HG03108 (cell line): Measurements from ENCODE around the gene VN1R4.
"Not testable (repeated sequence)": the region's sequence is repeated elsewhere in the genome, so short reads cannot be mapped to it uniquely, and the experiment has no call there.

Experiments used
- ATAC-seq: cut with Tn5 transposase; IDR thresholded peaks from one replicate; pipeline ENCODE4 v1.9.1; 2021; ENCODE audit warnings: moderate library complexity; ENCODE audit not compliant: unreplicated experiment

The VN1R4 gene, protein sequence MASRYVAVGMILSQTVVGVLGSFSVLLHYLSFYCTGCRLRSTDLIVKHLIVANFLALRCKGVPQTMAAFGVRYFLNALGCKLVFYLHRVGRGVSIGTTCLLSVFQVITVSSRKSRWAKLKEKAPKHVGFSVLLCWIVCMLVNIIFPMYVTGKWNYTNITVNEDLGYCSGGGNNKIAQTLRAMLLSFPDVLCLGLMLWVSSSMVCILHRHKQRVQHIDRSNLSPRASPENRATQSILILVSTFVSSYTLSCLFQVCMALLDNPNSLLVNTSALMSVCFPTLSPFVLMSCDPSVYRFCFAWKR

DNA sequence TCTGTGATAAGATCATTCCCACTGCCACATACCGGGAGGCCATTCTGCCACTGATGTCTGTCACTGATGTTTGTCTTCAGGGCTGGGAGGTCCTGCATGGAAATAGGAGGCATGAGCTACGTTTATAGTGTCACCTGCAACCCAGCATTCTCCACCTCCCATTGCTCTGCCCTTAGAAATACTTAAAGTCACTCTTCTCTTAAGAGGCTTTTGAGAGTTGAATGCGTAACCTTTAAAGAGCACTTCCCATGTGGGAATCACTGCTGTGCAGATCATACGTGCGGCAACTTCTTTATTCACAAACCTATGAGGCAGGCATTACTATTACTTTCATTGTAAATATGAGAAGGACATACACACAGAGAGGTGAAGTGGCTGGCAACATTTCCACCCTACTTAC lies at the start of gene VN1R4:
Gene VN1R4, minus strand, starts transcription at position 101 of the 400 bp plus-strand sequence. Its CDS starts 58 bp downstream, at position 43.
- not testable (repeated sequence) for ATAC-seq

DNA sequence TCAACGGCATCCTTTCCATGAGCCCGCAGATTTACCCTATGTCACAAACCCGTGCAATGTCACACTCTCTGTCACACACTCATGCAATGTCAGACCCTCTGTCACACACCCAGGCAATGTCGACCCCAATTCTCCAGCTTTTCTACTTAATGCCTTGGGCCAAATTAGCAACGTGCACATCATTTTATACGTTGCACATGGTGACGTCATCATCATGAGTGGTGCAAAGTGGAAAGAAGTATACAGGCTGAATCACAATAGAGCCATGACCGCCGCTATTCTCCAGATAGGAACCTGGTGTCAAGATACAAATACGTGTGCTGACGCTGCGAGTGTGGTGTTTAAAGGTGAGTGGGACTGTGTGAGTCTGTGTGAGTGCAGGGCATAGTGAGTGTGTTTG lies 44.4 kb upstream of the VN1R4 start:
- ATAC-seq = no peak

DNA sequence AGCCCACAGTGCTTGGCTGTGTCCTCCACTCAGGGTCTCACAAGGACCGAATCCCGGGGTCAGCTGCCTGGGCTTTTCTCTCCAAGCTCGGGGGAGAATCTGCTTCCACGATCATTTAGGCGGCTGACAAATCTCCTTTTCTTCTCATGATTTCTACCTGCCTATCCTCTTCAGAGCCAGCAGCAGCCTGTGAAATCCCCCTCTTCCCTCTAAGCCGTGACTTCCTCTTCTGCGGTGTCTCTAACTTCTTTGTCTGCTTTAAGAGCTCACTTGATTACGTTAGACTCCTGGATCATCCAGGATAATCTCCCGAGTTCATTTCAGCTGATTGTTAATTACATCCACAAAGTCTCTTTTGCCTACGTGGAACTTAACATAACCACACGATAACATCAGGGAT lies 43.5 kb upstream of the VN1R4 start:
- ATAC-seq = no peak

DNA sequence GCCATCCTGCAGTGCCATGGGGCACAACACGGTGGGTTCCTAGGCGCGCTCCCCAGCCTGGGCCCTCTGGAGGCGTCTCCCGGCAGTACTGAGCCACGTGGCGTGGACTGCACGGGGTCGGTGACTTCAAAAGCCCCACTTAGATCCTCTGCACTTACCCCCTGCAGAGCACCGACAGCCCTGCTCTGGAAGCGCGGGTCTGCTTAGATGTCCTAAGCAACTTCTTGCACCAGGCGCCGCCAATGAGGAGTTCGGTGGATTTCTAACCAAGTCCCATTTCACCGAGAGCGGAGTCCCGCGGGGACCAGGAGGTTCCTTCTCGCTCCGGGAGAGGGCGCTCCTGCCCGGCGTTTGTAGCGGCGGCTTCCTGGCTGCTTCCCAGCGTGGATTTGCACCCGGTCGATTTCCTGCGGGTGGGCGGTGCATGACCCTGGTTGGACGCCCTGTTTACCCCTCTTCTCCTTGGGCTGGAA lies 40.9 kb upstream of the VN1R4 start:
- no peak for ATAC-seq

DNA sequence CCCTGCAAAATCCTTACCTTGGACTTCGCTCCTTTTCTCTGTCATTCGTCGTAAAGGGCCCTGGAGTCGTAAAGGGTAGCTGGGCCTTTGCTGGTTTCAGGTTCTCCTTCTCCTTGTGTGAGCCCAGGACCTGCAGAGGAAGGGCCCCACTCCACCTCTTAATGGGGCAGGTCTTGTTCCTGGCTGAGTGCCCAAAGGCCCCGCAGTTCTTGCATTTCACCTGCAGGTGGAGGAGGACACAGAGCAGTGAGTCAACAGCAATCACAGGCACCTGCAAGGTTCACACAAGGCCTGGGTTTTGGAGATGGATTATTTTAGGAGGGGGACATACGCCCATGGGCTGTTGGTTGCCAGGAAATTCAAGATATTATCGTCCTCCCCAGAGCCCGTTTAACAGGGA lies 33.8 kb upstream of the VN1R4 start:
- ATAC-seq = not testable (repeated sequence)

DNA sequence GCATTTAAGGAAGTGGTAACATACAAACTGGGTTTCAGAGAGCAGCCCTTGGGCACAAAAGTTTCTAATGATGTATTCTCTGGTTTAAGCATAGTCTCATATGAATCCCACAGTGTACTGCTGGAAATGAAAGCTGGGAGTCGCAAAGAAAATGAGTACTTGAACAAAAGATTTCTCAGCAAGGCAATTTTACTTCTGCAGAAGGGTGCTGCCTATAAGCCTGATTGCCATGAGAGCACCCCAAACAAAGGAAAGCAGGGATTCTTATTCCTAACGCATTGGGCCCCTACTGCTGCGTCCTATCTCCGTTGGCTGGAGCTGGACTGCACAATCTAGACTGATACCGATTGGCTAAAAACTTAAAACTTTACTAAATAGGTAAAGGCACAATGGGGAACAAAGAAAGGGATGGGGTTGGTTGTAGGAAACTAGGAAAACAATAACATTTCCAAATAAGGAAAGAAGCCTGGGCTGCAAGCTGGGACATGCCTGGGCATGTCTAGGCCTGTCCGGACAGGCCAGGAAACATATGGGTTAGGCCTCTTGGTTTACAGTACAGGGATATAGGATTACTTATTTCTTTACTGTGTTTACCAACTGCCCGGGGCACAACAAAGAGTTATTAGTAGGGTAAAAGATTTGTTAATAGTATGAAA lies 27.4 kb upstream of the VN1R4 start:
- no peak for ATAC-seq

DNA sequence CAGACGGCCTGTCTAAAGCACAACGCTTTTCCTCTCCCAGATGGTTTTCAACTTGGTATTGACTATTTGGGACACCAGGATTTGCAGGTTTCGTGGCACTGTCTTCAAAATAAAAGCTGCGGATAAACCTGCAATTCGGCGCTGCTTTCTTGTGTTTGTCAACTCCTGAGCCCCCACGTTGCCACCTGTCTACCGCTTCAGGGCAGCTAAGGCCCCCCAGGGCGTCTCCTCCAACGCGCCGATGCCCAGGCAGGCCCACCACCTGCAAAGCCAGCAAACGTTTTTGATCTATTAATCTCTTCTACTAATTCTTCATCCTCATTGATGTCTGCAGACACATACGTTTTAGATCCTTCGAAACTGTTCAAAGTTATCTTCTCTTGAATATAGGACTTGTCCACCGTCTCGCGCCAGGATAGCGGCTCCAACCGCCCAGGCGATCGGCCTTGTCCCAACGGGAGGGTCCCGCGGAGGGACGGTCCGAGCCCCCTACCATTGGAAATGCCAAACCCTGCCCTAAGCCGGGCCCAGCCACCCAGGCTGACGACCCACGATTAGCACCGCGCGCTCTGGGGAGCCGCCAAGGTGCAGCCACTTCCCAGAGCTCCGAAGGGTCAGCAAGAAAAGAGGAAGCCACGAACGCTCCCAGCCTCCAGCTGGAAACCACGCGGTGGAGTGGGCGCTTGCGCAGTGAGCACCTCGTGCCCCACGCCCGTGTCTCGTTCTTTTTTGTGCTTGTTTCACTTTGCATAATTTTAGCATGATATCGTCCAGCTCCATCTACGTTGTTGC lies 23.4 kb upstream of the VN1R4 start:
- no peak for ATAC-seq

DNA sequence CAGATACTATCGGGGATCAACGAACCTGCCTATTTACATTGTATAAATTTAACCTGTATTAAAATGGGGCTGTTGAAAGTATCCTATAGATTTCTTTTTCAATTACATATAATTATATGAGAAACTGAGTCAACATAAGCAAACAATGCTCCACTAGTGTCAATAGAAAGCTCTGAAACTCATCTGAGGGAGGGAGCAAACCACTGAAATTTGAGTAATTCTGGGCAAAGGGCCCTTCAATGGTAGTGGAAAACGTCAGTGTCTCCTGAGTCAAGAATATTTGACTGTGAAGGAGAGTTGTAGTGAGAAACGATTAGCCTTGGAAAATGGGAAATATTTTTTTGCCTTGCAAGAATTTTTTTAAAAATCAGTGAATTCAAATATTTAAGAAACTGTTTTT lies 17.6 kb upstream of the VN1R4 start:
- ATAC-seq = no peak

DNA sequence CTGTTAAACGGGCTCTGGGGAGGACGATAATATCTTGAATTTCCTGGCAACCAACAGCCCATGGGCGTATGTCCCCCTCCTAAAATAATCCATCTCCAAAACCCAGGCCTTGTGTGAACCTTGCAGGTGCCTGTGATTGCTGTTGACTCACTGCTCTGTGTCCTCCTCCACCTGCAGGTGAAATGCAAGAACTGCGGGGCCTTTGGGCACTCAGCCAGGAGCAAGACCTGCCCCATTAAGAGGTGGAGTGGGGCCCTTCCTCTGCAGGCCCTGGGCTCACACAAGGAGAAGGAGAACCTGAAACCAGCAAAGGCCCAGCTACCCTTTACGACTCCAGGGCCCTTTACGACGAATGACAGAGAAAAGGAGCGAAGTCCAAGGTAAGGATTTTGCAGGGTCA lies 14.4 kb upstream of the VN1R4 start:
- not testable (repeated sequence) for ATAC-seq

DNA sequence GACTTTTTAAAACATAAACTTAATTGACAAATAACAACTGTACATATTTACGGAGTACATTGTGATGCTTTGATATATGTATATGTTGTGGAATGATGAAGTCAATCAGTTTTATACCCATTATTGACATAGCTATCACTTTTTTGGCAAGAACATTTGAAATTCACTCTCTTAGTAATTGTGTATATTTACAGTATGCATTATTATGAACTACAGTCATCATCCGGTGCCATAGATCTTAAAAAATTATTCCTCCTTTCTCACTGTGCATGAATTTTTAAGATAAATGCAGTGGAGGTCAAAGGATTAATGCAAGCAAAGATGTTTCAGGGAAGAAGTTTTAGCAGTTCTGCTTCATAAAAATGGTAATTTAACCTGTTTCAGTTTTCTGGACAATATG lies 8.0 kb upstream of the VN1R4 start:
- ATAC-seq = no peak

DNA sequence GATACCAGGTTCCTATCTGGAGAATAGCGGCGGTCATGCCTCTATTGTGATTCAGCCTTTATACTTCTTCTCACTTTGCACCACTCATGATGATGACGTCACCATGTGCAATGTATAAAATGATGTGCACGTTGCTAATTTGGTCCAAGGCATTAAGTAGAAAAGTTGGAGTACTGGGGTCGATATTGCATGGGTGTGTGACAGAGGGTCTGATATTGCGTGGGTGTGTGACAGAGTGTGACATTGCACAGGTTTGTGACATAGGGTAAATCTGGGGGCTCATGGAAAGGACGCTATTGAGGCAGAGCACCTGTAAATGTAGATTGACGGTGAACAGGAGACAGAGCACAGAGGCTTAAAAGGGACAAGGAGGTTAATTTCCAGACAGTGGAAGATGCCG lies 4.5 kb upstream of the VN1R4 start:
- no peak for ATAC-seq

DNA sequence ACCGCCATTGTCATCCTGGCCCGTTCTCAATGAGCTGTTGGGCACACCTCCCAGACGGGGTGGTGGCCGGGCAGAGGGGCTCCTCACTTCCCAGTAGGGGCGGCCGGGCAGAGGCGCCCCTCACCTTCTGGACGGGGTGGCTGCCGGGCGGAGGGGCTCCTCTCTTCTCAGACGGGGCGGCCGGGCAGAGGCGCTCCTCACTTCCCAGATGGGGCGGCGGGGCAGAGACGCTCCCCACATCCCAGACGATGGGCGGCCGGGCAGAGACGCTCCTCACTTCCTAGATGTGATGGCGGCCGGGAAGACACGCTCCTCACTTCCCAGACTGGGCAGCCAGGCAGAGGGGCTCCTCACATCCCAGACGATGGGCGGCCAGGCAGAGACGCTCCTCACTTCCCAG lies 2.3 kb upstream of the VN1R4 start:
- ATAC-seq = not testable (repeated sequence)

DNA sequence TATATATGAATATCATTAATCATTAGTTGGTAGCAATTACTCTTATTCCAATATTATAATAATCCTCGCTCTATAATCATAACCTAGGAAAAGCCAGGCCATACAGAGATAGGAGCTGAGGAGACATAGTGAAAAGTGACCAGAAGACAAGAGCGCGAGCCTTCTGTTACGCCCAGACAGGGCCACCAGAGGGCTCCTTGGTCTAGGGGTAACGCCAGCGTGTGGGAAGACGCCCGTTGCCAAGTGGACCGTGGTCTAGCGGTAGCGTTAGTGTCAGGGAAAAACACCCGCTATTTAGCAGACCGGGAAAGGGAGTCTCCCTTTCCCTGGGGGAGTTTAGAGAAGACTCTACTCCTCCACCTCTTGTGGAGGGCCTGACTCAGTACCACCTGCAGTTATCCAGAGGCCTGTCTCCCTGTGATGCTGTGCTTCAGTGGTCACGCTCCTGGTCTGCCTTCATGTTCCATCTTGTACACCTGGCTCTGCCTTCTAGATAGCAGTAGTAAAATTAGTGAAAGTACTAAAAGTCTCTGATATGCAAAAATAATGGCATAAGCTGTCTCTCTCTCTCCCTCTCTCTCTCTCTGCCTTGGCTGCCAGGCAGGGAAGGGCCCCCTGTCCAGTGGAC lies 9.7 kb downstream of the VN1R4 start, which contains the start of gene VN1R2:
Gene VN1R2, plus strand, starts transcription at position 578 of the 628 bp plus-strand sequence. CDS start 84 bp downstream, outside the sequence.
- ATAC-seq = not testable (repeated sequence)

DNA sequence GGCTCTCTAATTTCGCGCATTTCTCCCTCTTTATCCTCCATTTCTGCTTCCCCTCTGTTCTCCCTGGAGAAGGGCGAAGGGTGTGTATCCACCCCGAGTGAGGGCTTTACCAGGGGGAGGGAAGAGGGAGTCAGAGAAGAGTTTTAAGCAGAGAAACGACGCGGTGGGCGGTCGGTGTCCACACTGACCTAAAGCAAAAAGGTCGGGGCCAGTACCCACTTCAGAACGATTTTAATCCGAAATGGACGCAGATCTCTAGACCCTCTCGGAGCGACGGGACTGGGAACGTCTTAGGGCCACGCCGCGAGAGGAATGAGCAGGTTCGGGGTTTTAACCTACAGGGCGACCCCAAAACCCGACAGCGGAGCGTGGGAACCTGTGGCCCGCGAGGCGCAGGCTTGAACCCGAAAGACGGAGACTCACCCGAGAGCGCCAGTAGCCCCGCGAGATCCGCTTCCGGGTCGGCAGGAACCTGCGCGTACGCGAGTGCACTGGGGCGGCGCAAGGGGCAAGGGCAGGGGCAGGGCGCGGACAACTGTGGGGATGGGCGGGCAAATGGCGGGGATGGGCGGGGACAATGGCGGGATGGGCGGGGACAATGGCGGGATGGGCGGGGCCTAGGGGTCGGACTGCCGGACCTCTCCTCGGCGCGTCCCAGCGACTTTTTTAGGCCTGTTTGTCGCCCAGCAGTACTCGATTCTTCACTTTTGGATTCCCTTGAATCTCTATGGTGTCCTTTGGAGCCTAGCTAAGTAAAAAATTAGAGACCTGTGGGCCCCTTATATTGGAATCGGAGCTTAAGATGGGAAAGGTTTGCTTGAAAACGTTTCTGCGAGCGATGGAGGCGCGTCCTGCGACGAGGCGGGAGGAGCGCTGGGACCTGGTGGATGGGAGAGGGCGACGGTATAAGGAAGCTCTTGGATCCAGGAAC lies 12.8 kb downstream of the VN1R4 start, which contains the start of gene ZNF677:
Gene ZNF677, minus strand, starts transcription at position 463 of the 931 bp plus-strand sequence. CDS start 3,323 bp downstream, outside the sequence.
- ATAC-seq = no peak

DNA sequence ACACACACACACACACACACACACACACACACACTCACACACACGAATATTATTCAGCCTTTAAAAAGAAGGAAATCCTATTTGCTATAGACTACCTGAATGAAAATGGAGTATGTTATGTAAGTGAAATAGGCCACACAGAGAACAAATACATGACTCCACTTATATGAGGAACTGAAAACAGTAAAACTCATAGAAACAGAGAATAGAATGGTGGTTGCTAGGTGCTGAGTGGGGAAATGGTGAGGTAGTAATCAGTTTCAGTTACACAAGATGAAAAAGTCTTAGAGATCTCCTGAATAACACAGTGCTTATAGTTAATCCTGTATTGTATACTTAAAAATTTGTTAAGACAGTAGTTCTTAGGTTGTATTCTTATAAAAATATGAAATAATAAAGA lies 21.0 kb downstream of the VN1R4 start:
- no peak for ATAC-seq

DNA sequence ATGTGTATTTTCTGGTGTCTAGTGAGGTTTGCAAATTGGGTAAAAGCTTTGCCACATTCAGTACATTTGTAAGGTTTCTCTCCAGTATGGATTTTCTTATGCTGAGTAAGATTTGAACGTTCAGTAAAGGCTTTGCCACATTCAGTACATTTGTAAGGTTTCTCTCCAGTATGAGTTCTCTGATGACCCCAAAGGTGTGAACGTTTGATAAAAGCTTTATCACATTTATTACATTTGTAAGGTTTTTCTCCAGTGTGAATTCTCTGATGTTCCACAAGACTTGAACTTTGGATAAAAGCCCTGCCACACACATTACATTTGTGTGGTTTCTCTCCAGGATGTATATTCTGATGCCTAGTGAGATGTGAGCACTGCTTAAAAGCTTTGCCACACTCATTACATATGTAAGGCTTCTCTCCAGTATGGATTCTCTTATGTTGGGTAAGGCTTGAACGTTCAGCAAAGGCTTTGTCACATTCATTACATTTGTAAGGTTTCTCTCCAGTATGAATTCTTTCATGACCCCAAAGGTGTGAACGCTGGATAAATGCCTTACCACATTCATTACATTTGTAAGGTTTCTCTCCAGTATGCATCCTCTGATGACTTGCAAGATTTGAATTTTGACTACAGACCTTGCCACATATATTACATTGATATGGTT lies 30.3 kb downstream of the VN1R4 start:
- ATAC-seq = no peak

DNA sequence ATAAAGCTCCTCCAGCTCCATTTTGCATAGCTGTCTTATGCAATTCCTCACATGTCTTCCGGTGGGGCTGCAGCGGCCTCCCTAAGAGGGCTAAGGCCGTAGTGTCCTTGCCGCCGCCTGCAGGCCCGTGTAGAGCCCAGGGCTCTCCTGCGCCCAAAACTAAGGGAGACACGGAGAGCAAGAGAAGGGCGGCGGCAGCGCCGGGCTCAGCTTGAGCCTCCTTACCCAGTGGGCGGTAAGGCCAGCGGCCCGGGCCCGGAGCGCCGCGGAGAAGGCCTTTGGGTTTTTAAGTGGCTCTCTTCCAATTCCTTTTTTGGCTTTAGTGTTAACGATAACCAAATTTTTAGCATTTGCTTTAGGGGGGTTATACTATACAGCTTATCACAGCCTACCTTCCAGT lies 42.9 kb downstream of the VN1R4 start:
- ATAC-seq = no peak

DNA sequence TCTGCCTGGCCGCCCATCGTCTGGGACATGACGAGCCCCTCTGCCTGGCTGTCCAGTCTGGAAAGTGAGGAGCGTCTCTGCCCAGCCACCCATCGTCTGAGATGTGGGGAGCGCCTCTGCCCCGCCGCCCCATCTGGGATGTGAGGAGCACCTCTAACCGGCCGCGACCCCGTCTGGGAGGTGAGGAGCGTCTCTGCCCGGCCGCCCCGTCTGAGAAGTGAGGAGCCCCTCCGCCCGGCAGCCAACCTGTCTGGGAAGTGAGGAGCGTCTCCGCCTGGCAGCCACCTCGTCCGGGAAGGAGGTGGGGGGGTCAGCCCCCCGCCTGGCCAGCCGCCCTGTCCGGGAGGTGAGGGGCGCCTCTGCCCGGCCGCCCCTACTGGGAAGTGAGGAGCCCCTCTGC lies 44.8 kb downstream of the VN1R4 start:
- ATAC-seq = not testable (repeated sequence)
